Regular cardiac myocyte (primary cell): ENCODE measurements around the gene TSPEAR. TPM values are rescaled to one million over a fixed set of nuclear protein-coding genes. Genes with fewer than 3 reads are reported as not detected.

ENCODE experiments used
- total RNA-seq: library from RNA; depleted of rRNA; stranded (reverse); fragments of >200 nt; gene quantifications from 2 replicates; pipeline ENCODE4 v1.2.3, GENCODE V29; 2014

TSPEAR gene
- total RNA-seq, 1 donor from 2014 or later, result not detected

GRCh38 chr21:44573630-44574456 is 137.5 kb downstream of the TSPEAR start, which contains the start of gene KRTAP10-4:
Gene KRTAP10-4 (plus strand): TSS chr21:44573729. CDS start chr21:44573759, 30 bp downstream.

GRCh38 chr21:44558695-44559094 is 152.7 kb downstream of the TSPEAR start, which contains the start of gene KRTAP10-3:
Gene KRTAP10-3 (minus strand): TSS chr21:44558795. CDS start chr21:44558715, 80 bp downstream.

DNA sequence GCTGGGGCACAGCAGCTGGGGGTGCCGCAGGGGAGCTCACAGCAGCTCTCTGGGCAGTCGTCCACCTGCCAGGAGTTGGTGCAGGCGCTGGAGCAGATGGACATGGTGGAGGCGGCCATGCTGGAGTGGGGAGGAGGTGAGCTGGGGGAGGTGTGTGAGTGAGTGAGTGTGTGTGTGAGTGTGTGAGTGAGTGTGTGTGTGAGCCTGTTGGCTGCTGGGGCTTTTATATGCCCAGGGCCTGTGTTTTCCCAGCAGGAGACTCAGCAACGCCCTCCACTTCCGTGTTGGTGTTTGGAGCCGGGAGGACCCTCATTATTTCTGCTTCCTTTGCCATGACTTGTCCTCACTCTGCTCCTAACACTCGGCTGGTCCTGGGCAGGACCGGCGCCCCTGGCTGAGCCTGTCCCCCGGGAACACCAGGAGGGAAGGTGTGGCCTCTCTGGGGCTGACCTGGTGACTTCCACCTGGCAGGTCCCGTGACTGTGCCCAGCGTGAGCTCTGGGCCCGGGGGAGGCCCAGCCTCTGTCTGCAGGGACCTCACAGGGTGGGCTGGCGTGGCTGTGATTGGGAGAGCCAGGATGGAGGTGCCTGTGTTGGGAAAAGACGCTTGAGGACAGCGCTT is 159.9 kb downstream of the TSPEAR start, which contains the start of gene KRTAP10-2:
TSS of gene KRTAP10-2 (minus strand) at position 166 of the 622 bp plus-strand sequence. CDS start at position 119, 47 bp downstream.

DNA sequence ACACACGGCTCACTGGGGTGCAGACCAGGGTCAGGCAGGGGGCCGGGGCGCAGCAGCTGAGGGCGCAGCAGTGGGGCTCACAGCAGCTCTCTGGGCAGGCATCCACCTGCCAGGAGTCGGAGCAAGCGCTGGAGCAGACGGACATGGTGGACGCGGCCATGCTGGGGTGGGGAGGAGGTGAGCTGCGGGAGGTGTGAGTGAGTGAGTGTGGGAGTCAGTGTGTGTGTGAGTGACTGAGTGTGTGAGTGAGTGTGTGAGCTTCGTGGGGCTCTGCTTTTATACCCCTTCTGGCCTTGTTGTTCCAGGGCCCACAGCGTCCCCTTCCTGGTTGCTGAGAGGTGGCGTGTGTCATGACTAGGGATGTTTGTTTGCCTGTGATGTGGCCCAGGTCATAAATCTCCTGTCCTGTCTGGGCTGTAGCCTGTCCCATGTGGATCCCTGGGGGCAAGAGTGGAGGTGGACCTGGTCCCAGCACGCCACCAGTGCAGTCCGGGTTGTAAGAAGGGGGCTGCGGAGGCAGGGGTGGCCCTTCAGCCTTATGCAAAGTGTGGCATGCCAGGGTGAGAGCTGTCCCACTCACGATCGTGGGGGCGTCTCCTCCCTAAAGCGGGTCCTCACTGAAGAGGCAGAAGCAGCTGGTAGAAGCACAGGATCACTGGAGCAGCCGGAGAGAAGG is 171.2 kb downstream of the TSPEAR start, which contains the start of gene KRTAP10-1:
TSS of gene KRTAP10-1 (minus strand) at position 205 of the 676 bp plus-strand sequence. CDS start at position 160, 45 bp downstream.

GRCh38 chr21:44454747-44455523 is 256.4 kb downstream of the TSPEAR start, which contains the start of gene LRRC3:
Gene LRRC3 (plus strand): TSS chr21:44455510. CDS start chr21:44456645, 1,135 bp downstream.

Other genes with a start within 250 kb of the TSPEAR start
- gene KRTAP10-1, start 171.4 kb downstream of the TSPEAR start, total RNA-seq, result not detected in 2 replicates
- not detected in 2 replicates for gene KRTAP10-2, start 160.1 kb downstream of the TSPEAR start, total RNA-seq
- gene KRTAP10-3, start 152.8 kb downstream of the TSPEAR start, total RNA-seq, result not detected in 2 replicates
- not detected in 2 replicates for gene KRTAP10-4, start 137.8 kb downstream of the TSPEAR start, total RNA-seq
- not detected in 2 replicates for gene KRTAP10-5, start 131.0 kb downstream of the TSPEAR start, total RNA-seq
- gene KRTAP10-6, start 119.1 kb downstream of the TSPEAR start, total RNA-seq, result not detected in 2 replicates
- not detected in 2 replicates for gene KRTAP10-7, start 111.0 kb downstream of the TSPEAR start, total RNA-seq
- not detected in 2 replicates for gene KRTAP10-8, start 99.5 kb downstream of the TSPEAR start, total RNA-seq
- not detected in 2 replicates for gene KRTAP10-9, start 84.5 kb downstream of the TSPEAR start, total RNA-seq
- not detected in 2 replicates for gene KRTAP10-10, start 74.2 kb downstream of the TSPEAR start, total RNA-seq
- not detected in 2 replicates for gene KRTAP10-11, start 65.2 kb downstream of the TSPEAR start, total RNA-seq
- not detected in 2 replicates for gene KRTAP12-4, start 56.9 kb downstream of the TSPEAR start, total RNA-seq
- not detected in 2 replicates for gene KRTAP12-3, start 53.6 kb downstream of the TSPEAR start, total RNA-seq
- not detected in 2 replicates for gene KRTAP12-2, start 44.6 kb downstream of the TSPEAR start, total RNA-seq
- not detected in 2 replicates for gene KRTAP12-1, start 29.4 kb downstream of the TSPEAR start, total RNA-seq
- not detected in 2 replicates for gene KRTAP10-12, start 14.4 kb downstream of the TSPEAR start, total RNA-seq
- 63.7 and 71.1 TPM in 2 replicates for gene UBE2G2, start 90.2 kb upstream of the TSPEAR start, total RNA-seq
- gene SUMO3, start 106.5 kb upstream of the TSPEAR start, total RNA-seq, result 60.6 and 98.2 TPM in 2 replicates
- 220 and 298 TPM in 2 replicates for gene PTTG1IP, start 162.1 kb upstream of the TSPEAR start, total RNA-seq
- gene ITGB2, start 209.3 kb upstream of the TSPEAR start, total RNA-seq, result 0.38 and 0.56 TPM in 2 replicates
- 6.5 and 30.1 TPM in 2 replicates for gene SLX9, start 228.5 kb upstream of the TSPEAR start, total RNA-seq